HepG2 (cell line): ENCODE results near the gene AXIN1. TPM values are rescaled to one million over a fixed set of nuclear protein-coding genes. Genes with fewer than 3 reads are reported as not detected.

Experiments
- CAMTA2 ChIP-seq: sonication (generic); formaldehyde crosslinking; IDR thresholded peaks from 2 replicates; pipeline ENCODE4 v1.4.0; 2020; ENCODE audit warnings: mild to moderate bottlenecking, missing genetic modification reagents, borderline replicate concordance
- FOXK1 ChIP-seq: sonication (generic); formaldehyde crosslinking; IDR thresholded peaks from 2 replicates; pipeline ENCODE4 v1.4.0; 2020; ENCODE audit warnings: low read depth, missing genetic modification reagents, borderline replicate concordance
- FOXO4 ChIP-seq: sonication (generic); formaldehyde crosslinking; conservative IDR thresholded peaks from 2 replicates; pipeline ENCODE4 v1.8.1; 2023; ENCODE audit warnings: missing genetic modification reagents
- FOXP1 ChIP-seq, 2 experiments: fragments of 450-650 bp in 1 of 2; IDR thresholded peaks; 2 replicates each; pipeline ENCODE4 v1.6.1; 2017 to 2018; ENCODE audit warnings: antibody characterized with exemption in 1 of 2
- HCFC1 ChIP-seq: fragments of 150-350 bp; IDR thresholded peaks from 2 replicates; pipeline ENCODE4 v1.6.1; 2014; ENCODE audit warnings: low read depth, low read length
- HNRNPLL ChIP-seq: fragments of 200-400 bp; formaldehyde crosslinking; IDR thresholded peaks from 2 replicates; pipeline ENCODE4 v1.6.1; 2017; ENCODE audit warnings: mild to moderate bottlenecking, low read depth, low read length; ENCODE audit not compliant: poor library complexity, severe bottlenecking
- NCOR1 ChIP-seq: fragments of 200-600 bp; sonication (generic); IDR thresholded peaks from 2 replicates; pipeline ENCODE4 v1.7.0; 2017; ENCODE audit warnings: antibody characterized with exemption, low read length, borderline replicate concordance
- NRL ChIP-seq: sonication (generic); formaldehyde crosslinking; IDR thresholded peaks from 2 replicates; pipeline ENCODE4 v1.5.0; 2020; ENCODE audit warnings: missing genetic modification reagents, mild to moderate bottlenecking, moderate library complexity, borderline replicate concordance
- PHF21A ChIP-seq: sonication (generic); formaldehyde crosslinking; IDR thresholded peaks from 2 replicates; pipeline ENCODE4 v1.5.0; 2020; ENCODE audit warnings: mild to moderate bottlenecking, missing genetic modification reagents
- SIN3A ChIP-seq: IDR thresholded peaks from 2 replicates; pipeline ENCODE4 v1.6.1; 2011; ENCODE audit warnings: low read depth, mild to moderate bottlenecking, control low read depth, low read length, borderline replicate concordance
- TBX2 ChIP-seq: sonication (generic); formaldehyde crosslinking; IDR thresholded peaks from 2 replicates; pipeline ENCODE4 v1.5.0; 2020; ENCODE audit warnings: missing genetic modification reagents, mild to moderate bottlenecking, borderline replicate concordance
- TFE3 ChIP-seq: IDR thresholded peaks from 2 replicates; pipeline ENCODE4 v1.6.1; 2016
- YY1 ChIP-seq: IDR thresholded peaks from 2 replicates; pipeline ENCODE4 v1.6.1; 2011; ENCODE audit warnings: low read length, low read depth, moderate library complexity, mild to moderate bottlenecking; ENCODE audit not compliant: insufficient read depth, insufficient replicate concordance
- ZNF10 ChIP-seq: sonication (generic); formaldehyde crosslinking; IDR thresholded peaks from 2 replicates; pipeline ENCODE4 v1.4.0; 2020; ENCODE audit warnings: mild to moderate bottlenecking, low read depth, missing genetic modification reagents, borderline replicate concordance
- ZNF337 ChIP-seq: sonication (generic); formaldehyde crosslinking; IDR thresholded peaks from 2 replicates; pipeline ENCODE4 v1.5.1; 2020; ENCODE audit warnings: missing genetic modification reagents, low read depth, mild to moderate bottlenecking, borderline replicate concordance
- ZNF446 ChIP-seq: sonication (generic); formaldehyde crosslinking; IDR thresholded peaks from 2 replicates; pipeline ENCODE4 v1.5.0; 2020; ENCODE audit warnings: mild to moderate bottlenecking, missing genetic modification reagents
- polyA plus RNA-seq, 8 experiments: library from polyadenylated mRNA; depleted of rRNA in 3 of 8; stranded (reverse) in 7 of 8; unstranded in 1 of 8; fragments of >200 nt; fragmentation: Illumina TruSeq in 4 of 8; extraction: Trizol in 4 of 8; gene quantifications; 2 replicates each; pipeline versions ENCODE4 v1.2.1 to v1.2.3, GENCODE V29; 2011 to 2016; ENCODE audit warnings: low read depth in 4 of 8, missing spikeins in 1 of 8, mixed read lengths in 1 of 8; ENCODE audit not compliant: insufficient read depth in 1 of 8
- total RNA-seq, 5 experiments: library from RNA; depleted of rRNA; stranded (reverse); fragments of >200 nt; fragmentation: Illumina TruSeq; extraction: Trizol; gene quantifications; 2 replicates each; pipeline ENCODE4 v1.2.3, GENCODE V29; 2016; ENCODE audit warnings: low read depth in 1 of 5
- TF ChIP-seq, protein P1 (sequence below): sonication (generic); formaldehyde crosslinking; IDR thresholded peaks from one replicate; pipeline ENCODE4 v1.5.1; 2020; ENCODE audit warnings: mild to moderate bottlenecking, missing genetic modification reagents; ENCODE audit errors: not compliant biosample characterization

Gene AXIN1
- total and polyA plus RNA-seq, 2 of the 13 experiments (the other 11 are each of a cell fraction or from before 2014, with no cell fraction given): 24.0 to 26.0 TPM

DNA sequence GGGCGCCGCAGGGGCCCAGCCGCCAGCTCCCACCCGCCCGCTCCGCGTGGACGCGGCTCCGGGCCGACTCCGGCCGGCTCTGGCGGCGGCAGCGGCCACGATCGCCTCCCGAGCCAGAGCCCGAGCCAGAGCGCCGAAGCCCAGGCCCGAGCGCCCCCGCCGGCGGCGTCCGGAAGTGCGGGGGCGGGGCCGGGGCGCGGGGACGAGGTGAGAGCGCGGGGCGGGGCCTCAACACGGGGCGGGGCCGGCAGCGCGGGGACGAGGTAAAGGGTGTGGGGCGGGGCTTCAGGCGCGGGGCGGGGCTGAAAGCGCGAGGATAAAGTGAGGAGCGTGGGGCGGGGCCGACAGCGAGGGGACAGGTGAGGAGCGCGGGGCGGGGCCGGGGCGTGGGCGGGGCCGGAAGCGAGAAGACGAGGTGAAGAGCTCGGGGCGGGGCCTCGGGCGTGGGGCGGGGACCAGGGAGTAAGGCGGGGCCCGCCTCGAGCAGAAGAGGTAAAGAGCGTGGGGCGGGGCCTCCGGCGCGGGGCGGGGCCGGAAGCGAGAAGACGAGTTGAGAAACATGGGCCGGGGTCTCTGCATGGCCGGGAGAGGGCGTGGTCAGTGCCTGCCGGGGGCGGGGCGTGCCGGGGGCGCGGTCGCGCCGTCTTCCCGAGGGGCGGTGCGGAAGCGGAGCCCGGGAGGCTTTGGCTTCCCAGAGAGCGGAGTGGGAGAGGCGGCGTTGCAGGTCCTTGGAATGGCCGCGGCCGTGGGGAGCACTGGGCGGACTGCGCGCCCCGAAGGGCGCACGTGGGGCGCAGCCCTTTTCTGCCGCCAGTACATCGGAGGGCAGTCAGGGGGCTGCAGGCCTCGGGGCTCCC is at the start of gene AXIN1 (continued):
- TF ChIP-seq, protein P1, sequence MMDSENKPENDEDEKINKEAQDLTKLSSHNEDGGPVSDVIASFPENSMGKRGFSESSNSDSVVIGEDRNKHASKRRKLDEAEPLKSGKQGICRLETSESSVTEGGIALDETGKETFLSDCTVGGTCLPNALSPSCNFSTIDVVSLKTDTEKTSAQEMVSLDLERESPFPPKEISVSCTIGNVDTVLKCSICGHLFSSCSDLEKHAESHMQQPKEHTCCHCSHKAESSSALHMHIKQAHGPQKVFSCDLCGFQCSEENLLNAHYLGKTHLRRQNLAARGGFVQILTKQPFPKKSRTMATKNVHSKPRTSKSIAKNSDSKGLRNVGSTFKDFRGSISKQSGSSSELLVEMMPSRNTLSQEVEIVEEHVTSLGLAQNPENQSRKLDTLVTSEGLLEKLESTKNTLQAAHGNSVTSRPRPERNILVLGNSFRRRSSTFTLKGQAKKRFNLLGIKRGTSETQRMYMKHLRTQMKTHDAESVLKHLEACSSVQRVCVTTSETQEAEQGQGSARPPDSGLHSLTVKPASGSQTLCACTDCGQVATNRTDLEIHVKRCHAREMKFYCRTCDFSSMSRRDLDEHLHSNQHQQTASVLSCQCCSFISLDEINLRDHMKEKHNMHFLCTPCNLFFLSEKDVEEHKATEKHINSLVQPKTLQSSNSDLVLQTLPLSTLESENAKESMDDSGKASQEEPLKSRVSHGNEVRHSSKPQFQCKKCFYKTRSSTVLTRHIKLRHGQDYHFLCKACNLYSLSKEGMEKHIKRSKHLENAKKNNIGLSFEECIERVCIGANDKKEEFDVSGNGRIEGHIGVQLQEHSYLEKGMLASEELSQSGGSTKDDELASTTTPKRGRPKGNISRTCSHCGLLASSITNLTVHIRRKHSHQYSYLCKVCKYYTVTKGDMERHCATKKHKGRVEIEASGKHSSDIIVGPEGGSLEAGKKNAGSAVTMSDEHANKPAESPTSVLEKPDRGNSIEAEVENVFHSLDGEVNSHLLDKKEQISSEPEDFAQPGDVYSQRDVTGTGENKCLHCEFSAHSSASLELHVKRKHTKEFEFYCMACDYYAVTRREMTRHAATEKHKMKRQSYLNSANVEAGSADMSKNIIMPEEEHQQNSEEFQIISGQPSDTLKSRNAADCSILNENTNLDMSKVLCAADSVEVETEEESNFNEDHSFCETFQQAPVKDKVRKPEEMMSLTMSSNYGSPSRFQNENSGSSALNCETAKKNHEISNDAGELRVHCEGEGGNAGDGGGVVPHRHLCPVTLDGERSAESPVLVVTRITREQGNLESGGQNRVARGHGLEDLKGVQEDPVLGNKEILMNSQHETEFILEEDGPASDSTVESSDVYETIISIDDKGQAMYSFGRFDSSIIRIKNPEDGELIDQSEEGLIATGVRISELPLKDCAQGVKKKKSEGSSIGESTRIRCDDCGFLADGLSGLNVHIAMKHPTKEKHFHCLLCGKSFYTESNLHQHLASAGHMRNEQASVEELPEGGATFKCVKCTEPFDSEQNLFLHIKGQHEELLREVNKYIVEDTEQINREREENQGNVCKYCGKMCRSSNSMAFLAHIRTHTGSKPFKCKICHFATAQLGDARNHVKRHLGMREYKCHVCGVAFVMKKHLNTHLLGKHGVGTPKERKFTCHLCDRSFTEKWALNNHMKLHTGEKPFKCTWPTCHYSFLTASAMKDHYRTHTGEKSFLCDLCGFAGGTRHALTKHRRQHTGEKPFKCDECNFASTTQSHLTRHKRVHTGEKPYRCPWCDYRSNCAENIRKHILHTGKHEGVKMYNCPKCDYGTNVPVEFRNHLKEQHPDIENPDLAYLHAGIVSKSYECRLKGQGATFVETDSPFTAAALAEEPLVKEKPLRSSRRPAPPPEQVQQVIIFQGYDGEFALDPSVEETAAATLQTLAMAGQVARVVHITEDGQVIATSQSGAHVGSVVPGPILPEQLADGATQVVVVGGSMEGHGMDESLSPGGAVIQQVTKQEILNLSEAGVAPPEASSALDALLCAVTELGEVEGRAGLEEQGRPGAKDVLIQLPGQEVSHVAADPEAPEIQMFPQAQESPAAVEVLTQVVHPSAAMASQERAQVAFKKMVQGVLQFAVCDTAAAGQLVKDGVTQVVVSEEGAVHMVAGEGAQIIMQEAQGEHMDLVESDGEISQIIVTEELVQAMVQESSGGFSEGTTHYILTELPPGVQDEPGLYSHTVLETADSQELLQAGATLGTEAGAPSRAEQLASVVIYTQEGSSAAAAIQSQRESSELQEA (CRISPR knock-in tag): no peak
- no peak for TF ChIP-seq ZNF337
- TF ChIP-seq HNRNPLL: peak; percentile 52
- no peak for TF ChIP-seq HCFC1
- 0 out of 2 replicates have a peak, but pooled peaks have one; percentile 58 for TF ChIP-seq CAMTA2
- TF ChIP-seq NRL (CRISPR knock-in tag): peak; percentile 26; the same call in 1 of the 2 replicates
- peak; percentile 42 for TF ChIP-seq YY1
- TF ChIP-seq FOXK1 (CRISPR knock-in tag): no peak
- TF ChIP-seq FOXP1 (IDR thresholded peaks at IDR 0.05): no peak
- no peak for TF ChIP-seq FOXP1 (CRISPR knock-in tag; IDR thresholded peaks at IDR 0.05)
- TF ChIP-seq FOXO4 (CRISPR knock-in tag): no peak
- TF ChIP-seq ZNF10 (CRISPR knock-in tag): no peak
- peak; percentile 88; the same call in 1 of the 2 replicates for TF ChIP-seq ZNF446 (CRISPR knock-in tag)
- no peak for TF ChIP-seq PHF21A (CRISPR knock-in tag)
- TF ChIP-seq TFE3: 0 out of 2 replicates have a peak, but pooled peaks have one; percentile 12
- peak; percentile 91; the same call in 1 of the 2 replicates for TF ChIP-seq TBX2 (CRISPR knock-in tag)
- peak; percentile 65; the same call in 1 of the 2 replicates for TF ChIP-seq SIN3A
- no peak for TF ChIP-seq NCOR1
